ENCODE results near the gene PARP12.

Gene PARP12

DNA sequence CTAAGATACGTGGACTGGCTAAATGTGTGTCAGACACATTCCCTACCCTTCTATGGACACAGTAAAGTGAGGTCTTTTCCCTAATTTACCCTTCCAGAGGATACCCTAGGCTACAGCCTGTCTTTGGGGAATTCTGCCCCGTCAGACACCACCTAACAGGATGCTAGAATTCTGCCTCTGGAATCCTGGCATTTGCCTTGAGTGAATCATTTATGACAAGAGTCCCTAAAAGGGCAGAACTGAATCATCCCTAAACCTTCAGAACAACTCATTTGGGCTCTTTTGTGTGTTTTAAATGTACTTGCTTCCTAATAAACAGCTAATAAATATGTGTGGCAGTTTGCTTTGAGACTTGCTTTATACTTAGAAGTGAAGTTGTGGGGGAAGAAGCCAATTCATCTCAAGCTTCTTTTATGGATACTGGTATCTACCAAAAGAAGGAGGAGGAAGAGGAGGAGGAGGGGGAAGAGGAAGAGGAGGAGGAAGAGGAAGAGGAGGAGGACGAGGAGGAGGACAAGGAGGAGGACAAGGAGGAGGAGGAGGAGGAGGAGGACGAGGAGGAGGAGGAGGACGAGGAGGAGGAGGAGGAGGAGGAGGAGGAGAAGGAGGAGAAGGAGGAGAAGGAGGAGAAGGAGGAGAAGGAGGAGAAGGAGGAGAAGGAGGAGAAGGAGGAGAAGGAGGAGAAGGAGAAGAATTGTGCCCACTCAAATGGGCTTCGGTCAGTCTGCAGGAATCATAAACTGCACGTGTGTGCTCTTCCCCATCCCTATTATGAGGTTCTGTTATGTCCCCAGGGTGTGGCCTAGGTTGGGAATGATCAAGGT is 27.1 kb downstream of the PARP12 start:
- no peak for DNase-seq (ENCODE audit: low spot score)

GRCh38 chr7:140034421-140034820 is 28.3 kb downstream of the PARP12 start:
- no peak for DNase-seq (ENCODE audit: low spot score)

GRCh38 chr7:140033779-140034363 is 28.9 kb downstream of the PARP12 start:
- no peak for DNase-seq (ENCODE audit: low spot score)

DNA sequence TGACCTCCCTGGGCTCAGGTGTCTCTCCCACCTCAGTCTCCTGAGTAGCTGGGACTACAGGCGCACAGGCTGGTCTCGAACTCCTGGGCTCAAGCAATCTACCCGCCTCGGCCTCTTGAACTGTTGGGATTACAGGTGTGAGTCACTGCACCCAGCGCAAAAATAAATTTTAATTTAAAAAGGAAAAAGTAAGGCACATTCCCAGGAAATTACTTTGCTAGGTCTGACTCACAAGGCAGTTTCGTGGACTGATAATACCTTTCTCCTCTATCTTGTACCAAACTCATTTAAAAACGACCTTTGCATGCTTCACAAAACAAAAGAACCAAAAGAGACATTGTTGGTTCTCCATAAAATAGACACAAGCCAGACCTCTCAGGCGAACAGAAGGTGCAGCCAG is 29.7 kb downstream of the PARP12 start:
- DNase-seq (ENCODE audit: low spot score): no peak

- DNase-seq (ENCODE audit: low spot score): no peak
Measured at GRCh38 chr7:140031364-140031763, 31.4 kb downstream of the PARP12 start.

DNA sequence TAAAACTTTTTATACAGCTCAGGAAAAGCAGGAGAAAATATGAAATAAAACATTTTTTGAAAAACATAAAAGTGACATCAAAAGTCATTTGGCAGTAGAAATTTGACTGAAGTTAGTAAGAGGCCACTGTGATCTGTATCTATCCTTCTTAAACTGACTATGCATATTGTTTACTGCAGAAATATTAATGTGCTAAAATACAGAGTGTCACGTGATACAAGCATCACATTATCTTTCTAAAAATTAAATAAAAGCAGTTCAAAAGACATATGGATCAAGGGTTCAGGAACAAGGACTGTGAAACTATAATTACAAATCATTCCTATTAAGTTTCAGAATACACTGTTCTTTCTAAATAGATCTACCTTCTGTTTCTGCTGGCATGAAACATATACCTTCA is 33.7 kb downstream of the PARP12 start:
- DNase-seq (ENCODE audit: low spot score): no peak

DNA sequence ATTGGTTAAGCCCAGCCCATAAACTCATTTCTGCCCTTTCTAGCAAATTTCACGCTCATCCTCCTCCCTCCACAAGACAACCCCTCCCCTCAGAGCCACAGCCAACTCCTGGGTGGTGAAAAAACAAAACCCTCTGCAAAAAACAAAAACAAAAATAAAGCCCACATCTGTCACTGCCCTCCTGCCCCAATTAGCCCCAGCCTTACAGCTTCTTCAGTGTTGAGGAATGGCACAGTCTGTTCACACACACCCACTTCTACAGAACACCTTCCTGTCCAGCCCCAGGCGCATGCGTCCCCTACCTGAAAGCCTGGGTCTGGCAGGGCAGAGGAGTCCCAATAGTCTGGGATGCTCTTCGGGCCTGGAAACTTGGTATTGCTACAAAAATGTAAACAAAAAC is 34.4 kb downstream of the PARP12 start:
- DNase-seq (ENCODE audit: low spot score): no peak

- DNase-seq (ENCODE audit: low spot score): no peak
Measured at GRCh38 chr7:140027858-140028257, 34.9 kb downstream of the PARP12 start.

DNA sequence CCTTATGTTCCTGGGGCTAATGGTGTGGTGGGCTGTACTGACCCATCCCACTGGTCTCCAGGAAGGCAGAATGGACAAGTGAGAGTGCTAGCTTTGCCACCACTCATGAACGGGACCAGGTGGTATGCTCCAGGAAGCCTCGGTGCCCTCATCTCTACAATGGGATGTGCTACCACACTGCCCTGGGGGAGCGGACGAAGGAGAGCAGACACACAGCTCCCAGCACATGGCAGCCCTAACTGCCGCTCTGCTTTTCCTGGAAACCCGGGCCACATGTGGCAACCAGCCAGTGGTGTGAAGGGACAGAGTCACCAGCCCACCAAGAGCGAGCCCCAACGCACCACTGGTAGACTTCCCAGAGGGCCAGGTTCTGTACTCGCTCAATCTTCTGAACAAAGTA is 35.8 kb downstream of the PARP12 start:
- no peak for DNase-seq (ENCODE audit: low spot score)

- no peak for DNase-seq (ENCODE audit: low spot score)
Measured at GRCh38 chr7:140025814-140026433, 36.8 kb downstream of the PARP12 start.

DNA sequence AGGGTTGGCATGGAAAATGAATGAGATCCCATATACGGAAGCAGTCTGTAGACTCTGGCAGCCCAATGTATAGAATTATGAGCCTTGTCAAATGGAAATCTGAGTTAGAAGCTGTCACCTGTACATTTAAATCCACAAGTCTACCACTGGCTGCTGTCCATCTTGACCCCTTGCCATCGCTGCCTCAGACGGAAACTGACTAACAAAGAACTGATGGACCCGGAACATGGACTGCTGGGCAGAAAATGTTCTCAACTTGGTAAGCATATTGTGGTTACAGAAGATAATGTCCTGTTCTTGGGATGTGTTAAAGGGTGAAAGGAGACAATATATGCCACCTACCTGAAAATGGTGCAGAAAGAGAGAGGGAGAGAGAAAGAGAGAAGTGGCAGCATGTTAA is 37.5 kb downstream of the PARP12 start:
- DNase-seq (ENCODE audit: low spot score): no peak

GRCh38 chr7:140024585-140024984 is 38.2 kb downstream of the PARP12 start:
- no peak for DNase-seq (ENCODE audit: low spot score)

DNA sequence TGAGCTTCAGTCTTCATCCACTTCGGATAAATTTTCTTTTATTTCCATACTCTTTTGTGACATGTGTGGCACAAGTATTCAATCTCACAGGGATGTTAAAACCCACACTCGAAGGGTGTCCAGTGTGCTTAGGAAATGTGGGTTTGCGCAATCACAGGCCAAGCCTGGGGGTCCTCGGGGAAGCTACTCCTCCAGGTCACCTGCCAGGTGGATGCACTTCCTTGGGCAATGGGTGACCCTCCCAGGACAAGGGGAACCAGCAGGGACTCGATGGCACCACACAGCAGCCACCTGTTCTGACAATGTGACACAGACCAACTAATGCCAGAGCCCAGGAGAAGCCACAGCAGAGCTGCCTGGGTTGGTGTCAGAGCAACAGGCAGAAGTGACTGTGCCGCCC is 39.0 kb downstream of the PARP12 start:
- no peak for DNase-seq (ENCODE audit: low spot score)

DNA sequence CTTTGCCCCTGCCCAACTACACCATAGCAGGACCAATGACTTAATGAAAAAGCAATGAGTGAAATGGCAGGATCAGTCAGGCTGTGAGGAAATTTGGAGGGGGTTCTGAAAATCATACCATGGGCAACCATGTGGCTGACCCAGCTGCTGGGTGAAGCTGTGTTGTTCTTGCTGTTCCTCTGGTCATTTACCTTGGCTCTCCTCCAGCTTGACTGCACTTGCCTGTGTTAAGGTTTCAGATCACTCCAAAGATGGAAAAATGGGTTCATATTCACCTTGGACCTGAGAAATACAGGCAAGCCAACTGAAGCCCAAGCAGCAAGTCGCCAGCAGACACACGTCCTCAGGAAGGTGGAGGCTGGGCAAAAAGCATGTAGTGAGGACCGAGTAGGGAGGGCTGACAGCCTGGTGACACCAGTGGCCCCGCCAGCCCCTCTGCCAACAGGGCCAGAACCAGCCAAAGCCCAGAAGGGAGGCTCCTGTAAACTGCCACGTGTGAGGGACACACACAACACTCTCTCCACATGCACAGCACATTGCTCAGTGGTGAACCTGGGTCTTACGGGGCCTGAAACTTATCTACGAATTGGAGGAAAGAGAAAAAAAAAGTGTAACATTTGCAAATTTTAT is 40.1 kb downstream of the PARP12 start:
- DNase-seq (ENCODE audit: low spot score): no peak

DNA sequence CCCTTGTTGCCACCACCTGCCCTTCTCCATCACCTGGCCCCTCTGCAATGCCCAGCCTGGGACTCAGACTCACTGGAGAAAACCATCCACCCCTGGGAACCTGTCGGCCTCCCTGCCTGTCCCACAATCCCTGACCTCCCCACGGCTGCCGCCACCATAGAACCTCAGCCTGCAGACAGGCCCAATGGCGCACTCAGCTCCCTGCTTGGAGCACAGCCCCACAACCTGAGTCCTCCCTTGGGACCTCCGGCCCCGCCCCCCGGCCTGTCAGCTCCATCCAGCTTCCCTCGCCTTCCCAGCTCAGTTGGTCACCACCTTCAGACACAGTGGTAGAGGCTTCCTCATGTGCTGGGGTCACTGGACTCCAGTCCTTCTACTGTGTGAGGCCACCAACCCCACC is 41.1 kb downstream of the PARP12 start:
- DNase-seq (ENCODE audit: low spot score): no peak

- DNase-seq (ENCODE audit: low spot score): no peak
Measured at GRCh38 chr7:140019606-140020005, 43.1 kb downstream of the PARP12 start.

GRCh38 chr7:140019172-140019571 is 43.6 kb downstream of the PARP12 start:
- no peak for DNase-seq (ENCODE audit: low spot score)

- no peak for DNase-seq (ENCODE audit: low spot score)
Measured at GRCh38 chr7:140018125-140019043, 44.4 kb downstream of the PARP12 start.

- DNase-seq (ENCODE audit: low spot score): no peak
Measured at GRCh38 chr7:140017543-140017942, 45.2 kb downstream of the PARP12 start.

DNA sequence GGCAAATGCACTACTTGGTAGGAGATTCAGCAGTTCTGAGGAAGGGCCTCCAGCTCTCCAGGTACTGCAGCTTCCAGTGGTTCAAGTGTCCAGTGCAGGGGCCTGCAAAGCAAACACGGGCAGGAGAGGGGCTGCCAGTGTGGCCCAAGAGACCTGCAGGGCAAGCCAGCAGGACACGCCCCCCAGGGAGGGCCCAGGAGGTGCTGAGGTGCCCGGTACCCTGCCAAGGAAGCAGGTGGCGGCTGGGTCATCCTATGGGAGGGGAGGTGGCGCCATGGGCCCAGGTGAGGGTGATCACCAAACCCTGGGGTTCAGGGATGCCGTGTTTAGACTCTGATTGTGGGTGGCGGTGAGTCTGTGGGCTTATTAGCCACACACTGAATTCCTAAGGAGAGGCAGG is 45.7 kb downstream of the PARP12 start:
- DNase-seq (ENCODE audit: low spot score): no peak

DNA sequence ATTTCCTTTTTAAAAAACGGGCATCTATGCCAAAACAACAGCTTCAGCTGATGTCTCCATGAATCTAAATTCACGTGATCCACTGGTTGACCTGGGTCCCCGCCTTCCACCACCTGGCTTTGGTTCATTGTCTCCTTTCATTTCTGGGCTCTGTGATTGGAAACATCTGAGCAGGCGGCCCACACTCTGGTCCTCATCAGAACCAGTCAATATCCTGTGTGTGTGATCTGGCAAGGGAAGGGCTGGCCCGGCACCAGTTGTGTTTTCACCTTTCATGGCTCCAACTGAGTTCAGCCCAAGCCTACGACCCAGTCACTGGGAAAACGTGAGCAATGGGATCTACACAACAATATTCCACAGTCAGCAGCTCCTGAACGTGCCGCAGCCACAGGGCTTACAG is 46.2 kb downstream of the PARP12 start:
- DNase-seq (ENCODE audit: low spot score): no peak

DNA sequence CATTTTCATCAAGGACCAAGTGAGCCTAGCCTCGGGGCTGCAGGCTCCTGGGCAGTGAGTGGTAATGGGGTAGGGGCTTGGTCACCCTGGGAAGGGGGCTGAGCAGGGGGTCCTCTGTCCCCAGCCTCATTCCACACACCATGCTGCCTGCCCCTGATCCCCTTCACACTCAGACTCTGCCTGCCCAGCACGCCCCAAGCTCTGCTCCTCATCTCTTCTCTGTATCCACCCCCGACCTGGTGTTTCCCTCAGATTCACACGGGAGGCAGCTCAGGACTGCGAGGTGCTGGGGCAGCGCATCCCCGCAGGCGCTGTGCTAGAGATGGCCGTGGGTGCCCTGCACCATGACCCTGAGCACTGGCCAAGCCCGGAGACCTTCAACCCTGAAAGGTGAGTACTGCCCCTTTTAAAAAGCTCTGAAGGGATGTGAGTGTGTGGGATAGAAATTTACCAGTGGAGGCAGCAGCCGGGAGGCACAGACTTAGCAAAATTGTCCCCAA is 47.2 kb downstream of the PARP12 start:
- DNase-seq (ENCODE audit: low spot score): no peak
